ENCODE results near the gene CYP3A7. TPM values are rescaled to one million over a fixed set of nuclear protein-coding genes. Genes with fewer than 3 reads are reported as not detected.
"Not testable (repeated sequence)": the region's sequence is repeated elsewhere in the genome, so short reads cannot be mapped to it uniquely, and the experiment has no call there.

The CYP3A7 gene
- total RNA-seq, 4 donors from 2014 or later = 0.91 TPM; not detected in 3

DNA sequence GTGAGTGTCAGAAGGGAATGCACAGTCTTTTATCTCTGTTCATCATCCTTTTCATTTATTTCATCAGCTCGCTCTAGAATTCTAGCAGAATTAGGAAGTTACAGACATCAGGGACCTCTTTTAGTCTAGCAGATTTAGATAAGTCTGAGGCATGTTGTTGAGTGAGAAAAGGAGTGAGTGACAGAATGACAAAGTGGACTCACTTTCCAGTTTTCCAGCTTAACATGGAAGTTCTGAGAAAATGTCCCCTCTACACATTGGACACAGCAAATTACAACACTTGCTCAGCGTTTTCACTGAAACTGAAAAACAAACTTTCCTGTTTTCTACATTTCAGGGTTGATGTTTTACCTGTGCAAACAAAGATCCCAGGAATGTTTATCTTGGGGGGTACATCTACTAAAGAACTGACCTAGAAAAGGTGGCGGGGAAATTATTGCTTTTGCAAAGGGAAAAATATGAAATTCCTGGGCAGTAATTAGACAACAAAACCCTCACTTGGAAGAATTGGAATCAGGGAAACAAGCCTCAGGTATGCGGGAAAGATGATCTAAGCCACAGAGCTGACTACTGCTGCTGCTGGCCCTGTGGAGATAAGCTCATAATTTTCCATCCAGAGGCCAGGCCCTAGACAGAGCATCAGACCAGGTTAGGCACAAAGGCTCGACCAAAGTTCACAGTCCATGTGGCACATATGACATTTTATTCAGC, 40.6 kb downstream of the CYP3A7 start:
- intact Hi-C loops (cut with DNase I; ENCODE audit: low total_unique reads) = no loop called here
- no peaks in the 10 kb centered on the region for H3K27me3 ChIP-seq
- DNase-seq = no peak
- no peaks in the 10 kb centered on the region for H3K4me1 ChIP-seq
- no peak overlapping the region for H3K27ac ChIP-seq
- H3K4me3 ChIP-seq = no peak overlapping the region
- H3K9me3 ChIP-seq = no peaks in the 10 kb centered on the region
- TF ChIP-seq POLR2A (IDR thresholded peaks at IDR 0.05) = no peak
- TF ChIP-seq, protein P1, sequence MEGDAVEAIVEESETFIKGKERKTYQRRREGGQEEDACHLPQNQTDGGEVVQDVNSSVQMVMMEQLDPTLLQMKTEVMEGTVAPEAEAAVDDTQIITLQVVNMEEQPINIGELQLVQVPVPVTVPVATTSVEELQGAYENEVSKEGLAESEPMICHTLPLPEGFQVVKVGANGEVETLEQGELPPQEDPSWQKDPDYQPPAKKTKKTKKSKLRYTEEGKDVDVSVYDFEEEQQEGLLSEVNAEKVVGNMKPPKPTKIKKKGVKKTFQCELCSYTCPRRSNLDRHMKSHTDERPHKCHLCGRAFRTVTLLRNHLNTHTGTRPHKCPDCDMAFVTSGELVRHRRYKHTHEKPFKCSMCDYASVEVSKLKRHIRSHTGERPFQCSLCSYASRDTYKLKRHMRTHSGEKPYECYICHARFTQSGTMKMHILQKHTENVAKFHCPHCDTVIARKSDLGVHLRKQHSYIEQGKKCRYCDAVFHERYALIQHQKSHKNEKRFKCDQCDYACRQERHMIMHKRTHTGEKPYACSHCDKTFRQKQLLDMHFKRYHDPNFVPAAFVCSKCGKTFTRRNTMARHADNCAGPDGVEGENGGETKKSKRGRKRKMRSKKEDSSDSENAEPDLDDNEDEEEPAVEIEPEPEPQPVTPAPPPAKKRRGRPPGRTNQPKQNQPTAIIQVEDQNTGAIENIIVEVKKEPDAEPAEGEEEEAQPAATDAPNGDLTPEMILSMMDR (IDR thresholded peaks at IDR 0.05) = no peak
- H3K36me3 ChIP-seq = no peaks in the 10 kb centered on the region

DNA sequence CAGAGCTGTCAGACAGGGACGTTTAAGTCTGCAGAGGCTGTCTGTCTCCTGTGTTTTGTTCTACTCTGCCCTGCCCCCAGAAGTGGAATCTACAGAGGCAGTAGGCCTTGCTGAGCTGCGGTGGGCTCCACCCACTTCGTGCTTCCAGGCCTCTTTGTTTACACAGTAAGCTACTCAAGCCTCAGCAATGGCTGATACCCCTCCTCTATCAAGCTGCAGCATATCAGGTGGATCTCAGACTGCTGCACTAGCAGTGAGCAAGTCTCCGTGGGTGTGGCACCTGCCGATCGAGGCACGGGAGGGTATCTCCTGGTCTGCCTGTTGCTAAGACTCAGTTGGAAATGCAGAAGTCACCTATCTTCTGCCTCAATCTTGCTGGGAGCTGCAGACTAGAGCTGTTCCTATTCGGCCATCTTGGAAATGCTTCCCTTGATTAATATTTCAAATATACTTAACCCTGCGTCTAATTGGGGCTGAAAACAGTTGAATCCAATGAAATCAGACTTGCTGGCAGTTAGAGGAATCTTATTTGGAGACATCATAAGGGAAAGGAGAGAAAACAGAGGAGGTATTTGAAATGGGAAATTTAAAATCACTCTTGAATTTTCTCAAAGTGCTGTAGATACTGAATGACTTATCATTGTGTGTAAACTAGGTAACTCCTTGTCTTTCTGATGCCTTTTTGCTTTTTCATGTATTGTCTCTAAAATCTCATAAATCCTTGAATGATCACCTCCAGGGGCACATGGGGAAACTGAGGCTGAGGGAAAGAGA, 41.4 kb downstream of the CYP3A7 start:
- H3K27ac ChIP-seq = no peak overlapping the region
- H3K4me1 ChIP-seq = no peaks in the 10 kb centered on the region
- intact Hi-C loops (cut with DNase I; ENCODE audit: low total_unique reads) = no loop called here
- TF ChIP-seq, protein P1 (IDR thresholded peaks at IDR 0.05) = no peak
- TF ChIP-seq POLR2A (IDR thresholded peaks at IDR 0.05) = no peak
- H3K9me3 ChIP-seq = no peaks in the 10 kb centered on the region
- no peak for DNase-seq
- H3K36me3 ChIP-seq = no peaks in the 10 kb centered on the region
- no peaks in the 10 kb centered on the region for H3K27me3 ChIP-seq
- no peak overlapping the region for H3K4me3 ChIP-seq

DNA sequence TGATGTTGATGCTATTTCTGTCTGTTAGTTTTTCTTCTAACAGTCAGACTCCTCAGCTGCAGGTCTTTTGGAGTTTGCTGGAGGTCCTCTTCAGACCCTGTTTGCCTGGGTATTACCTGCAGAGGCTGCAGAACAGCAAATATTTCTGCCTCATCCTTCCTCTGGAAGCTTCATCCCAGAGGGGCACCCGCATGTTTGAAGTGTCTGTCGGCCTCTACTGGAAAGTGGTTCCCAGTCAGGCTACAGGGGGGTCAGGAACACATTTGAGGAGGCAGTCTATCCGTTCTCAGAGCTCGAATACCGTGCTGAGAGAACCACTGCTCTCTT, 41.9 kb downstream of the CYP3A7 start:
- H3K27me3 ChIP-seq = no peaks in the 10 kb centered on the region
- no peak overlapping the region for H3K27ac ChIP-seq
- no peak overlapping the region for H3K4me3 ChIP-seq
- no peak for TF ChIP-seq POLR2A (IDR thresholded peaks at IDR 0.05)
- TF ChIP-seq, protein P1 (IDR thresholded peaks at IDR 0.05) = no peak
- intact Hi-C loops (cut with DNase I; ENCODE audit: low total_unique reads) = no loop called here
- no peaks in the 10 kb centered on the region for H3K9me3 ChIP-seq
- H3K36me3 ChIP-seq = no peaks in the 10 kb centered on the region
- H3K4me1 ChIP-seq = no peaks in the 10 kb centered on the region
- no peak for DNase-seq

DNA sequence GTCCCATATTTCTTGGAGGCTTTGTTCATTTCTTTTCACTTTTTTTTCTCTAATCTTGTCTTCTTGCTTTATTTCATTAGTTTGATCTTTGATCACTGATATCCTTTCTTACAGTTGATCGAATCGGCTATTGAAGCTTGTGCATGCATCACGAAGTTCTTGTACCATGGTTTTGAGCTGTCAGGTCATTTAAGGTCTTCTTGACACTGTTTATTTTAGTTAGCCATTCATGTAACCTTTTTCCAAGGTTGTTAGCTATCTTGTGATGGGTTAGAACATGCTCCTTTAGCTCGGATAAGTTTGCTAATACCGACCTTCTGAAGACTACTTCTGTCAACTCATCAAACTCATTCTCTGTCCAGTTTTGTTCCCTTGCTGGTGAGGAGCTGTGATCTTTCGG, 42.4 kb downstream of the CYP3A7 start:
- H3K36me3 ChIP-seq; intact Hi-C loops (cut with DNase I; ENCODE audit: low total_unique reads); H3K27ac ChIP-seq; DNase-seq; H3K27me3 ChIP-seq; H3K9me3 ChIP-seq; H3K4me3 ChIP-seq; H3K4me1 ChIP-seq: not testable (repeated sequence)

DNA sequence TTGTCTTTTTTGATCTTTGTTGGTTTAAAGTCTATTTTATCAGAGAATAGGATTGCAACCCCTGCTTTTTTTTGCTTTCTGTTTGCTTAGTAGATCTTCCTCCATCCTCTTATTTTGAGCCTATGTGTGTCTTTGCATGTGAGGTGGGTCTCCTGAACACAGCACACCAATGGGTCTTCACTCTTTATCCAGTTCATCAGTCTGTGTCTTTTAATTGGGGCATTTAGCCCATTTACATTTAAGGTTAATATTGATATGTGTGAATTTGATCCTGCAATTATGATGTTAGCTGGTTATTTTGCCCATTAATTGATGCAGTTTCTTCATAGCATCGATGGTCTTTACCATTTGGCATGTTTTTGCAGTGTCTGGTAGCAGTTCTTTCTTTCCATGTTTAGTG, 43.3 kb downstream of the CYP3A7 start:
- intact Hi-C loops (cut with DNase I; ENCODE audit: low total_unique reads) = not testable (repeated sequence)

DNA sequence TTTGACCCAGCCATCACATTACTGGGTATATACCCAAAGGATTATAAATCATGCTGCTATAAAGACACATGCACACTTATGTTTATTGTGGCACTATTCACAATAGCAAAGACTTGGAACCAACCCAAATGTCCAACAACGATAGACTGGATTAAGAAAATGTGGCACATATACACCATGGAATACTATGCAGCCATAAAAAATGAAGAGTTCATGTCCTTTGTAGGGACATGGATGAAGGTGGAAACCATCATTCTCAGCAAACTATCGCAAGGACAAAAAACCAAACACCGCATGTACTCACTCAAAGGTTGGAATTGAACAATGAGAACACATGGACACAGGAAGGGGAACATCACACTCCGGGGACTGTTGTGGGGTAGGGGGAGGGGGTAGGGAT, 44.1 kb downstream of the CYP3A7 start:
- DNase-seq; H3K9me3 ChIP-seq; H3K27ac ChIP-seq; H3K36me3 ChIP-seq; H3K27me3 ChIP-seq; H3K4me1 ChIP-seq; intact Hi-C loops (cut with DNase I; ENCODE audit: low total_unique reads); H3K4me3 ChIP-seq: not testable (repeated sequence)

More for the DNA sequence above, 43.3 kb downstream of the CYP3A7 start:
- not testable (repeated sequence) for H3K36me3 ChIP-seq, H3K27me3 ChIP-seq, H3K4me3 ChIP-seq, DNase-seq, H3K4me1 ChIP-seq, H3K9me3 ChIP-seq, H3K27ac ChIP-seq

DNA sequence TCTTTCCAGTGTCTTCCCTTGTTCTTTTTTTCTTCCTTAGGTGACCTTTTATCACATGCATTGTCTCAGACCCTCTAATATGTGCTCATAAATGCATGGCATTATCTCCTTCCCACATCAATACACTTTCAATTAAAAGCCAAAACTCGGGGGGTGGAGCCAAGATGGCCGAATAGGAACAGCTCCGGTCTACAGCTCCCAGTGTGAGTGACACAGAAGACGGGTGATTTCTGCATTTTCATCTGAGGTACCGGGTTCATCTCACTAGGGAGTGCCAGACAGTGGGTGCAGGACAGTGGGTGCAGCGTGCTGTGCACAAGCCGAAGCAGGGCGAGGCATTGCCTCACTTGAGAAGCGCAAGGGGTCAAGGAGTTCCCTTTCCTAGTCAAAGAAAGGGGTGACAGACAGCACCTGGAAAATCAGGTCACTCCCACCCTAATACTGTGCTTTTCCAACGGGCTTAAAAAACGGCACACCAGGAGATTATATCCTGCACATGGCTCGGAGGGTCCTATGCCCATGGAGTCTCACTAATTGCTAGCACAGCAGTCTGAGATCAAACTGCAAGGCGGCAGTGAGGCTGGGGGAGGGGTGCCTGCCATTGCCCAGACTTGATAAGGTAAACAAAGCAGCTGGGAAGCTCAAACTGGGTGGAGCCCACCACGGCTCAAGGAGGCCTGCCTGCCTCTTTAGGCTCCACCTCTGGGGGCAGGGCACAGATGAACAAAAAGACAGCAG, 49.0 kb downstream of the CYP3A7 start:
- H3K36me3 ChIP-seq; DNase-seq; intact Hi-C loops (cut with DNase I; ENCODE audit: low total_unique reads); H3K9me3 ChIP-seq; H3K27me3 ChIP-seq; H3K4me3 ChIP-seq; H3K27ac ChIP-seq; H3K4me1 ChIP-seq: not testable (repeated sequence)

Data from uterus (tissue), 4 donors.